ENCODE measurements around the gene ESPL1.

ESPL1 gene

DNA sequence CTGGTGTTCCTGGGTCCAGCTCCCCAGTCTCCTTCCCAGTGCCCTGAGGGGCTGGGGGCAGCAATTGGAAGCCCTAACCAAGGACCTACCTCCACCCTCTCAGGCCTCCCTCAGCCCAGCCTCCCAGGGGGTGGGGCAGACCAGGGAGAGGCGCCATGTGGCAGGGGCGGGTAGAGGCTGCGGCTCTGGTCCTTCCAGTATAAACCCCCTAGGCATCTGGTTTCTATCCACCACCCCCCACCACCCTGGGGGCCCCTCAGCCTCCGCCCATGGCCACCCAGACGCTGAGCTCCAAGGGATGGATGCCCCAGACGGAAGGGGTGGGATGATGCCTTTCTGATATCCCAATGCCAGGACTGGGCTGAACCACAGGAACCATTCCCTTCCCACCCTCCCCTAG is 70.8 kb downstream of the ESPL1 start:
- Mint-ChIP-seq H3K9me3 (no peaks in the 10 kb centered on the region), H3K4me1 (peaks cover 28% of the 10 kb centered on the region), H3K4me3 (no peak overlapping the region), H3K36me3 (ENCODE audit: low read depth) (no peaks in the 10 kb centered on the region), H3K27ac (no peak overlapping the region), H3K27me3 (ENCODE audit: low read depth) (peaks cover 25% of the 10 kb centered on the region)
- TF ChIP-seq, protein P1, sequence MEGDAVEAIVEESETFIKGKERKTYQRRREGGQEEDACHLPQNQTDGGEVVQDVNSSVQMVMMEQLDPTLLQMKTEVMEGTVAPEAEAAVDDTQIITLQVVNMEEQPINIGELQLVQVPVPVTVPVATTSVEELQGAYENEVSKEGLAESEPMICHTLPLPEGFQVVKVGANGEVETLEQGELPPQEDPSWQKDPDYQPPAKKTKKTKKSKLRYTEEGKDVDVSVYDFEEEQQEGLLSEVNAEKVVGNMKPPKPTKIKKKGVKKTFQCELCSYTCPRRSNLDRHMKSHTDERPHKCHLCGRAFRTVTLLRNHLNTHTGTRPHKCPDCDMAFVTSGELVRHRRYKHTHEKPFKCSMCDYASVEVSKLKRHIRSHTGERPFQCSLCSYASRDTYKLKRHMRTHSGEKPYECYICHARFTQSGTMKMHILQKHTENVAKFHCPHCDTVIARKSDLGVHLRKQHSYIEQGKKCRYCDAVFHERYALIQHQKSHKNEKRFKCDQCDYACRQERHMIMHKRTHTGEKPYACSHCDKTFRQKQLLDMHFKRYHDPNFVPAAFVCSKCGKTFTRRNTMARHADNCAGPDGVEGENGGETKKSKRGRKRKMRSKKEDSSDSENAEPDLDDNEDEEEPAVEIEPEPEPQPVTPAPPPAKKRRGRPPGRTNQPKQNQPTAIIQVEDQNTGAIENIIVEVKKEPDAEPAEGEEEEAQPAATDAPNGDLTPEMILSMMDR (IDR thresholded peaks at IDR 0.05; ENCODE audit: unreplicated experiment in 3 of 3) = no peak

DNA sequence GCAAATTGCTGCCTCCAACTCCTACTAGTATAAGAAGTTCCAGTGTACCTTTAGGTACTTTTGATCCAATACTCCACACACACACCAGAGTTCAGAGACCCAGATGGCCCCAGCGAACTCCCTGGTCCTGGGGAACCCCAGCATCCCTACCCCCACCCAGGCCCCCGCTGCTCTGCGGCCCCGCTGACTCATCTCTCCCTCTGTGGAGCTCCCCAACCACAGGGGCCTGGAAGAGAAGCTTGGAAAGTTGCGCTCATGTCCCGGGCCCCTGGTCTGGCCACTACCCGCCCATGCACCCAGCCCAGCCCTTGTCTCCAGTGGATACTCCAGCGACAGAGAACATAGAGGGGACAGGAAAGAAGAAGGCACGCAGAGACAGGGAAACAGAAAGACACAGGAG is 72.3 kb downstream of the ESPL1 start:
- Mint-ChIP-seq H3K27ac (no peak overlapping the region), H3K4me3 (no peak overlapping the region), H3K9me3 (no peaks in the 10 kb centered on the region), H3K4me1 (peaks cover 34% of the 10 kb centered on the region), H3K27me3 (ENCODE audit: low read depth) (peaks cover 21% of the 10 kb centered on the region), H3K36me3 (ENCODE audit: low read depth) (no peaks in the 10 kb centered on the region)
- TF ChIP-seq, protein P1 (IDR thresholded peaks at IDR 0.05; ENCODE audit: unreplicated experiment in 3 of 3) = no peak
